CD4-positive, alpha-beta T cell treated with Interleukin-17A for 4 hours (primary cell): Measurements from ENCODE around the gene OR5A2.
"Not testable (repeated sequence)": the region's sequence is repeated elsewhere in the genome, so short reads cannot be mapped to it uniquely, and the experiment has no call there.

Source experiments
- DNase-seq: peaks from one replicate; pipeline ENCODE4 v3.0.0-alpha.2; 2020; ENCODE audit warnings: mixed read lengths

OR5A2 gene, protein sequence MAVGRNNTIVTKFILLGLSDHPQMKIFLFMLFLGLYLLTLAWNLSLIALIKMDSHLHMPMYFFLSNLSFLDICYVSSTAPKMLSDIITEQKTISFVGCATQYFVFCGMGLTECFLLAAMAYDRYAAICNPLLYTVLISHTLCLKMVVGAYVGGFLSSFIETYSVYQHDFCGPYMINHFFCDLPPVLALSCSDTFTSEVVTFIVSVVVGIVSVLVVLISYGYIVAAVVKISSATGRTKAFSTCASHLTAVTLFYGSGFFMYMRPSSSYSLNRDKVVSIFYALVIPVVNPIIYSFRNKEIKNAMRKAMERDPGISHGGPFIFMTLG

GRCh38 chr11:59426361-59427067 lies at the start of gene OR5A2:
OR5A2 (minus strand) TSS chr11:59426413; CDS start chr11:59422953, 3,460 bp downstream.
- no peak for DNase-seq

- DNase-seq = no peak
Observed at GRCh38 chr11:59475176-59475575, 49.0 kb upstream of the OR5A2 start.

DNA sequence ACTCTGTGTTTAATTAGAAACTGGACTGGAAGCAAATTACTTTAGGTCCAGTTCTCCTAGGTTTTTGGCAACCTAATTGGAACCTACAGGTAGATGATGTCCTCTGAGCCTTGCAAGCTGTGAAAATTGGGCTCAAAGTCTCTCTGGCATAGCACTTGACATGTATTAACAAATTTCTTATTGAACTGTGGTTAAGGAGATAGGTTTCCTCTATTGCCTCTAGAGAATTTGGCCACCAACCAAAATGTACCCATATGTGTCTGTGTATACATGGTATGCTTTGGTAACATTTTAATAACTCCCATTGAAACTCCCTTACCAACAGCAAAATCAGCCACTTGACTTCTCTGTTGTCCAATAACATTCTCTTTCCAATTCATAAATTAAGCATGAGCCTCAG lies 46.8 kb upstream of the OR5A2 start, which contains the start of gene OR4D10:
Gene OR4D10 (plus strand): TSS at position 301 of the 400 bp plus-strand sequence. CDS start 4,115 bp downstream, outside the sequence.
- no peak for DNase-seq

DNA sequence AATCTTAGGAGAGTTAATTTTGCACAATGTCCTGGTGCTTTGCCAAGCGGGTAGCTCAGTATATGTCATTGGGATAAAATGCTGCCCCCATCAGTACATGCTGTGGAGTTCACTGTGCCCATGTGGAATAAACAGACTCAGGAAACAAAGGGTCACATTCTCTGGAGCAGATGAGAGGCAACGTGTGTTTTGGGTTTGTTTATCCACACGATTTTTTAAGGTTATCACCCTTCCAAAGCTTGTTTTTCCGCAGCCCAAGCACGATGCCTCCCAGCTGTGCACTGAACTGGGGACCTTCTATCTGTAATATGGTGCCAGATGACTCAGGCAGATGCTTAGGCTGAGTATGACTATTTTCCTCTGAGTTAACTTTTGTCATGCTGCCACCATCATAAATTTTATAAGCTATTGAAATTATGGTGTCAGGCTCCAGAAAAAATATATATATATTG lies 37.0 kb upstream of the OR5A2 start:
- DNase-seq = no peak

- no peak for DNase-seq
Observed at GRCh38 chr11:59459916-59460315, 33.7 kb upstream of the OR5A2 start.

DNA sequence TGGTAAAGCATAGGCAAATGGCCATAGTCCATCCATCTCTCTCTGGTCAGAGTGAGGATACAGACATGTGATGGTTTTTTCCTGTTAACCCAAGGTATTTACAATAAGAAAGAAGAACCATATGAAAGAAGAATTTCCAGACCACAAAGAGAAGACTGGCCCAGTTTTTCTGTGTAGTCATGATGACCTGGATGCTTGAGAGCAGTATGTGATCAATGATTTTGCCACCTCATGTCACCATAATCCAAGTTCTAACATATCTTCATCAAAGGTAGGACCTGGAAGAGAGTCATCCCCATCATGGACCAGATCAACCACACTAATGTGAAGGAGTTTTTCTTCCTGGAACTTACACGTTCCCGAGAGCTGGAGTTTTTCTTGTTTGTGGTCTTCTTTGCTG lies 30.4 kb upstream of the OR5A2 start, which contains the start of gene OR4D6:
Gene OR4D6 (plus strand): TSS at position 301 of the 400 bp plus-strand sequence. CDS start 0 bp downstream, at position 301.
- no peak for DNase-seq

- no peak for DNase-seq
Observed at GRCh38 chr11:59448484-59448883, 22.3 kb upstream of the OR5A2 start.

GRCh38 chr11:59445624-59446023 lies 19.4 kb upstream of the OR5A2 start:
- not testable (repeated sequence) for DNase-seq

- DNase-seq = no peak
Observed at GRCh38 chr11:59437770-59438169, 11.6 kb upstream of the OR5A2 start.

- no peak for DNase-seq
Observed at GRCh38 chr11:59436169-59436568, 10.0 kb upstream of the OR5A2 start, which contains the start of gene OR5A1. OR5A1 (plus strand) TSS chr11:59436469; CDS start chr11:59443169, 6,700 bp downstream.

- peak; percentile 42 for DNase-seq
Observed at GRCh38 chr11:59429924-59430516, 3.8 kb upstream of the OR5A2 start.

DNA sequence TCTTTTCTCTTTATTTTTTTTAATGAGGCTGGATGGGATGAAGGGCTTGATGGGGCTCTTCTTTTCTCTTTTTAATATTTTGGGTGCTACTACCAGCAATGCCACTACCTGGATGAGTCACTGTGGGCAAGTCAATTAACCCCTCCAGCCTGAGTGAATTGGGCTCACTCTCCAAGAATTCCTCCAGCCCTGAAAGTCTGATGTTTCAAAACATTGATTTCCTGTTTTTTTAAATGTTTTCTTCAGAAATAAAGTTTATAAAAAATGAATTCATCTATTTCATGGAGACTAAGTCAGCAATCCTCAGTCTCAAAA lies 812 bp upstream of the OR5A2 start:
- DNase-seq = no peak

- DNase-seq = no peak
Observed at GRCh38 chr11:59425131-59425530, 1.1 kb downstream of the OR5A2 start.

DNA sequence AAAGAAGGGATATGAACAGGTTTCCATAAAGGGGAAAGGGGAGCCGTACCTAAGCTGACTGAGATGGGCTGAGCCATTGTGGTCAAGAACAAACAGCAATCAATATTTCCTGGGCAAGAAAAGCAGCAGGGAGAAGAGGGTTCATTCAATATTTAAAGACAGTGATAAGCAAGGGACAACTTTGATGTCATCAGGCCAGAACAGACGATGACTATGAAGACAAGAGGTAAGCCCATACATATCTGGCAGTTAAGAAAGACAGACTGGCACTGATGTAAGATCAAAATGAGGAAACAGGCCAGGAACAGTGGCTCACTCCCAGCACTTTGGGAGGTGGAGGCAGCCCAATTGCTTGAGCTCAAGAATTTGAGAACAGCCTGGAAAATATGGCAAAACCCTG lies 2.4 kb downstream of the OR5A2 start:
- no peak for DNase-seq

GRCh38 chr11:59418156-59418555 lies 8.1 kb downstream of the OR5A2 start:
- DNase-seq = no peak

GRCh38 chr11:59417023-59417422 lies 9.2 kb downstream of the OR5A2 start:
- DNase-seq = no peak

- DNase-seq = no peak
Observed at GRCh38 chr11:59416613-59417012, 9.6 kb downstream of the OR5A2 start.

DNA sequence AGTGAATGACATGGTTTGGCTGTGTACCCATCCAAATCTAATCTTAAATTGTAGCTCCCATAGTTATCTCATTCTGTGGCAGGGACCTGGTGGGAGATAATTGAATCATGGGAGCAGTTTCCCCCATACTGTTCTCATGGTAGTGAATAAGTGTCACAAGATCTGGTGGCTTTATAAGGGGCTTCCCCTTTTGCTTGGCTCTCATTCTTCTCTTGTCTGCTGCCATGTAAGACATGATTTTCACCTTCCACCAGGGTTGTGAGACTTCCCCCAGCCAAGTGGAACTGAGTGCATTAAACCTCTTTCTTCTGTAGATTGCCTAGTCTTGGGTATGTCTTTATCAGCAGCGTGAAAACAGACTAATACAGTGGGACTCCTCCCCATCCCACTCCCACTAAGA lies 11.1 kb downstream of the OR5A2 start:
- DNase-seq = no peak

- no peak for DNase-seq
Observed at GRCh38 chr11:59413646-59414045, 12.6 kb downstream of the OR5A2 start.

DNA sequence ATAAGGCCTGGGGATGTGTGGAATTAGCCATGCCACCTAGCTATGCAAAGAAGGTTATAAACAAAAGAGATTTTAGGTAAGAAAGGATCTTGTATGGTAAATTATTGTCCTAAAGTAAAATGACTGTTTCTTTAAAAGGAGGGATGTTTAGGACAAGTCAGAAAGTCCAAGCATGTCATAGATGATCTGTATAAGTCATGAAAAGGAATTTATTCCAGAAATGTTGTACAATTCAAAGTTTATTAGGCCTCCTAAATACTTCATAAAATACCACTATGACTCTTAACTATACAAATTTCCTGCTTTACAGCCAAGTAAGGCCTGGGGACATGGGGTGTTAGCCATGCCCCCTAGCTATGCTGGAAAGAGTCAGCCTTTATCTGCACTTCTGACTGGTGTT lies 22.7 kb downstream of the OR5A2 start:
- no peak for DNase-seq

GRCh38 chr11:59401262-59401552 lies 25.0 kb downstream of the OR5A2 start:
- DNase-seq = no peak

GRCh38 chr11:59400461-59401261 lies 25.6 kb downstream of the OR5A2 start:
- DNase-seq = no peak

GRCh38 chr11:59394186-59394585 lies 32.0 kb downstream of the OR5A2 start:
- no peak for DNase-seq
